Body of pancreas (tissue), 4 donors: Measurements from ENCODE around the gene NTRK2.

ENCODE experiments used
- POLR2A ChIP-seq, 3 donors: fragments of 450-650 bp; IDR thresholded peaks; one replicate each; pipeline ENCODE4 v1.6.1; 2016; ENCODE audit warnings: antibody characterized with exemption in 3 of 3, mild to moderate bottlenecking in 2 of 3
- TF ChIP-seq, protein P1 (sequence below), 7 experiments: fragments of 450-650 bp in 4 of 7; fragments of 200-600 bp in 3 of 7; sonication (generic) in 3 of 7; IDR thresholded peaks; one replicate each; pipeline ENCODE4 v1.5.1; 2016 to 2019; ENCODE audit warnings: antibody characterized with exemption in 7 of 7

DNA sequence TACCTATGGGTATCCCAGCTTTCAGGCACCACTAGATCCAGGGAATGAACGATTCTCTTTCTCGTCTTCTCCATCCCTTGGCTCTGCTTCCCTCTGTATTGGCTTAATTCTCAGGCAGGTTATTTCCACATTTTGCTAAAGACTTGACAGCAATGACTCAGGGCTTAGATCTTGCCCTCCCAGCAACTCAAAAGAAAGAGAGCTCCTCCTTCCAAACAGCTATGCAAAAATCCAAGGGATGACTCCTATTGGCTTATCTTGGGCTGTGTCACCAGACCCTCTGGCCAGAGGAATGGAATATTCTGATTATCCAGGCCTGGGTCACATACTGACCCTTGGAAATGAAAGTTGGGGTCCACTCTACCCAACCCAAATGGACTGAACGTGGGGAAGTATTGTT, 270.2 kb downstream of the NTRK2 start:
- no peak for TF ChIP-seq POLR2A (IDR thresholded peaks at IDR 0.05)
- TF ChIP-seq, protein P1, sequence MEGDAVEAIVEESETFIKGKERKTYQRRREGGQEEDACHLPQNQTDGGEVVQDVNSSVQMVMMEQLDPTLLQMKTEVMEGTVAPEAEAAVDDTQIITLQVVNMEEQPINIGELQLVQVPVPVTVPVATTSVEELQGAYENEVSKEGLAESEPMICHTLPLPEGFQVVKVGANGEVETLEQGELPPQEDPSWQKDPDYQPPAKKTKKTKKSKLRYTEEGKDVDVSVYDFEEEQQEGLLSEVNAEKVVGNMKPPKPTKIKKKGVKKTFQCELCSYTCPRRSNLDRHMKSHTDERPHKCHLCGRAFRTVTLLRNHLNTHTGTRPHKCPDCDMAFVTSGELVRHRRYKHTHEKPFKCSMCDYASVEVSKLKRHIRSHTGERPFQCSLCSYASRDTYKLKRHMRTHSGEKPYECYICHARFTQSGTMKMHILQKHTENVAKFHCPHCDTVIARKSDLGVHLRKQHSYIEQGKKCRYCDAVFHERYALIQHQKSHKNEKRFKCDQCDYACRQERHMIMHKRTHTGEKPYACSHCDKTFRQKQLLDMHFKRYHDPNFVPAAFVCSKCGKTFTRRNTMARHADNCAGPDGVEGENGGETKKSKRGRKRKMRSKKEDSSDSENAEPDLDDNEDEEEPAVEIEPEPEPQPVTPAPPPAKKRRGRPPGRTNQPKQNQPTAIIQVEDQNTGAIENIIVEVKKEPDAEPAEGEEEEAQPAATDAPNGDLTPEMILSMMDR (IDR thresholded peaks at IDR 0.05) = no peak
